ENCODE measurements around the gene TAS1R1.

Gene TAS1R1

DNA sequence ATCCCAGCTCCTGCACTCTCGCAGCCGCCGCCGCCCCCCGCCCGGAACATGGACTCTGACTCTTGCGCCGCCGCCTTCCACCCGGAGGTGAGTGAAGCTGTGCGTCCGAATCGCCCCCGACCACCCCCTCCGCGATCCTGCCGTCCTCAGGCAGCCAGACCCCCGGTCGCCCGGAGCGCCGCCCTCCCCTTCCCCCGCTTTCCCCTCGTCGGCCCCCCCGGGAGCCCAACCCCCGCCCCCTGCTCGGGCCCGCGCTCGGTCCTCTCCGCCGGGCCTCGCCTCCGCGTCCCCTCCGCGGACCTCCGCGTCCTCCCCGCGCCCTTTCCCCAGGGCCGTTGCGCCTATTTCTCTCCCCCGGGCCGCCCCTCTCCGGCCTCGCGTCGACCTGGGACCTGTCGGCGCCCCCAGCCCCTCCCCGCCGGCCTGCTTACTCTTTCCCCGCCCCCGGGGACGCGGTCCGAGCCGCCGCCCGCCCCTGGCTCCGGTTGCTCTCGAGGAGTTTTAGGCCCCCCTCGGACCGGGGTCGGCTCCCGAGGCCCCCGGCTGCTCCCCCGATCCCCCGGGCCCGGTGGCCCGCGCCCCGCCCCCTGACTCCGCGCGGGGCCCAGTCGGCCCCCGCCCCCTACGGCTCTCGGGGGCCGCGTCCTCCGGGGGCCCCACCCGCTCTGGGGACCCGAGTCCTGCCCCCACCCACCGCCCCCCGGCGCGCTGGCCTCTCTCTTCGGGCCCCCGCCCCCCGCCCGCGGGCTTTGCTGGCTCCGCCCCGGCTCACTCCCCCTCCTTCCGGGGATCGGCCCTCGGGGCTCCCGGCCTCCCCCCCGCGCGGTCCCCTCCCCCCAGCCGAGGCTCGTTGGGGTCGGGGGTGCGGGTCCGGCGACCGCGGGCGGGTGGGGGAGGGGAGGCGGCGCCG is 59.2 kb downstream of the TAS1R1 start:
- DNase-seq: peak; percentile 51

DNA sequence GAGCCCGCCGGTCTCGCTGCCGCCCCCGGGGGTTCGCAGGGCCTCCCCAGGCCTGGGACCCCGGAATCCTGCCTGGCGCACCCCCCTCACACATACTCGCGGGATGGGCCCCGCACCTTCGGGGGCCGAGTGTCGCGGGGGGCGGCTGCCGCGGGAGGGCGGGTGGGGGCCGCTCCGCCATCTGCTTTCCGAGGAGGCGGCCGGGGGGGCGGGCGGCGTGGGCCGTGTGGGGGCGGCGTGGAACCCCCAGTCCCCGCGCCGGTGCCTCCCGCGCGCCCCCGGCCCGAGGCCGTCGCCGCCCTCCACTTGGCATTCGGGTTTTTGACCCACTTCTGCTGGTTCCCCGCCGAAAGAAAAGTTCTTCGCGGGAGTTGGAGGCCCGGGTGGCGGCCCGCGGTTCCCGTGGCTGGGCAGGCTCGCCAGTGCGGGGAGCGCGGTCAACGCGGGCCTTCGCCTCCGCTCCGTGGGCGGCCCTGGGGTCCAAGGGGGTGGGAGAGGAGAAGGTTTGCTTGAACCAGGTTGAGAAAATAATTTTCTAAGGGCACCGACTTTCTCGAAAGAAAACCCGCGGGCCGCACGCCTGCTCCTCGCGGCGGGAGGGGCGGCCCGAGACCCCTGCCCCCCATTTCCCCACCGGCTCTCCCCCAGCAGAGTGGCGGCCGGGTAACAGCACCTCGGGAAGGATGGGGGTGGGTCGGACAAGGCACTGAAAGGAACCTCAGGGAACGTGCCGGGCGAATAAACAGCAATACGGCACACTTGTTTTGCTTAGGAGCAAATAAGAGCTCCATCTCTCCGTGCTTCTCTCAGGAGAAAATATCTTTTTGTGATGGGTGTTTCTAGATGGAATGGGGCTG is 60.0 kb downstream of the TAS1R1 start:
- no peak for DNase-seq

DNA sequence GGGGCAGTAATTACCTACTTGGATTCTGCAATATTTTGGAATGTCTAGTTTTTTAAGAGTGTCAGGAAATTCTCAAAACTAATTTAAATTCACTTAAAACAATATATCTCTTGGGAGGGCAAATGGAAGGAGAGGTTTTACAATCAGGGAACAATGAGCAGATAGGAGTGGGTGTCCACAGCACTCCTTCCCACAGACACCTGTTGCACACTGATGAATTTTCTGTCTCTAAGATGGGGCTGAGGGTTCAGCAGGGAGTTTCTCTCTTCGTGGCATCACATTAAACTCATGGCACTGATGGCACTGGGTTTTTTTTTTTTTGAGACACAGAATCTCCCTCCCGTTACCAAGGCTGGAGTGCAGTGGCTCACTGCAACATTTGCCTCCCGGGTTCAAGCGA is 63.9 kb downstream of the TAS1R1 start:
- DNase-seq: no peak

DNA sequence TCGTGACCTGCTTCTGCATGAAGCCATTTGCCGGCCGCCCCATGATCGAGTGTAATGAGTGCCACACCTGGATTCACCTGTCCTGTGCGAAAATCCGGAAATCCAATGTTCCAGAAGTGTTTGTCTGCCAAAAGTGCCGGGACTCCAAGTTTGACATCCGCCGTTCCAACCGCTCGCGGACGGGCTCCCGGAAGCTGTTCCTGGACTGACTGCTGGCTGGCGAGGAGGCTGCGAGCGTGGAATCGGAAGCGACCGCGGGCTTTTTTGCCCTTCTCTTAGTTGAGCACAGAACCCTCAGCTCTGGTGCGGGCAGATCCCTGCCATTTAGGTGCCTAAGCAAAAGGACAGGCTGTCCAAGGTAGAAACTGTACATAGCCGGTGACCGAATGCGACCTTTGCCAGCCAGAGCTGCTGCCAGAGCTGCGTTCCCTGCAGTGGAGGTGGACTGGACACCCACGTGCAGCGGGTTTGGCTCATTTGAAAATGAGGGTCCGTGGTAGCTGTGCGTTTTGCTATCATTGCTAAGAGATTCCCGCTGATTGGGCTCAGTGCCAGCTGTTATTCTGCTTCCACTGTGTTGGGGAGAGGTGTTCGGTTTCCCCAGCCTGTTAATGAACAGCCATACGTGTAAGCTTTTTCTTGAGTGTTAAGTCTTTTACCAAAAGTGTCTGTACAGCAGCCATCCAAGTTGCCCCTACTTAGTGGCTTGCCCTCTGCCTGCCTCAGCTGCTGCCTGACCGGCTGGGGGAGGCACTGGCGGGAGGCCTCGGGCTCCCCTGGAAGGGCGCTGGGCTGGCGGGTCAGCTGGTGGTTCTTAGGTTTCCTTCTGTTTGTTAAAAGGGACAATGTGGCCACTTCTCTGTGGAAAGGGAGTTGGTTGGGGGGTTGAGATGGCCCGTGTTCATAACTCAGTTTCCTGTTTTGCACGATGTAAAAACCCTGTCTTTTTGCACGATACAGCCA is 66.6 kb downstream of the TAS1R1 start:
- no peak for DNase-seq

DNA sequence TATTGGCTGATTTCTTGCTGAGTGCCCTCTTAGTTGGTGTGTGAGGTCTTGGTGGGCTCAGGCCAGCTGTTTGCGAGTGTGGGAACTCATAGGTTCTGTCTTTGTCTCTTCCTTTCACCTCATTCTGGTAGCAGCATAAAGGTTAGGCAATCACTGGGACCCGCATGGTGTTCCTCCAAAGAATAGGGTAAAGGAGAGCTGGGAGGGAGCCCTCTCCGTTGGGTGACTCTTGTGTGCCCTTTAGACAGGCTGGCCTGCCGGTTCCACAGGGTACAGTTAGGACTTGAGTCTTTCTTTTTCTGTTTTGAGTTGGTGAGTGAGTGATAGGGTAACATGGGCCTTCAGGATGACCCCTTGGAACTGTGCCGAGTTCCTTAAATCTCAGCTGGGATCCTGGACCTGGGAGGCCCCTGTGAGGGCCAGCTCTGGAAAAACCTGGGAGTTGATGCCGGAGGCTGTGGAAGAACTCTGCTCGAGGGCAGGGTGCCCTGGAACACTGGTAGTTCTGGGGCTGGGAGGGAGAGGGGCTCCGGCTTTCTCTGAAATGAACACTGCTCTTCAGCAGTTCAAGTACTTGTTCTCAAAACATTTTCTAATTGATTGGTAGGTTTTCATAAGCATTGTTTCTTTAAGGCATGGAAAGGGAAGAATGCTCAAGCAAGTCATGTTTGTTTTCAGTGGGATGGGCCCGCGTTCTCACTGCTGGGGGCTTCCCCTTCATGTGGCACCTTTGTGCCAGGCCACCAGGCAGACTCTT is 67.5 kb downstream of the TAS1R1 start:
- no peak for DNase-seq

DNA sequence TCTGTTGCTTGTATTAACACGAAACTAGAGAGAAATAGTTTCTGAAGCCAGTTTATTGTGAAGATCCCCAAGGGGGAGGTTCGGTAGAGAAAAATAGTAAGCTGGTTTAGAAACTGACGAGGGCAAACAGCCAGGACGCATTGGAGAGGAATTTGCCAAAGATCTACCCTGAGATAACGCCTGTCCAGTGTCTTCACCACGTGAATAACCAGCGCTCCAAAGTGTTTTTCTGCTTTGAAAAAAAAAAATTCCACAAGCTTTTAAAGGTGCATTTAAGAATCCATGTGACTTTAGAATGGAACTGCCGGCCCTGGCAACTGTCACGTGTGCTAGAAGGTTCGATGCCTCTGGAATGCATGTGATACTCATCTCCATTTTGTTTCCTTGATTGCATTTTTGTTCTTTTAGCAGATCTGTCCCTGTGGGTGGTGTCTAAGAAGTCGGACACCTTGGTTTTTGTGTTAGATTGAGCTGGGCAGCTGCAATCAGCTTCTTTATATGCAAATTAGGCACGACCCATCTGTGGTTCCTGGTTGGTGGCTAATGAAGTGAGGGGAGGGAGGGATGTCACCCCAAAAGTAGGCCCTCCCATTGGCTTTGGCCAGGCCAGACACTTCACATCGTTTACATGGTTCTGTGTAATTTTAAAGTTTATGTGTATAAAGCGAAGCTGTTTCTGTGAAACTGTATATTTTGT is 68.3 kb downstream of the TAS1R1 start:
- DNase-seq: no peak

DNA sequence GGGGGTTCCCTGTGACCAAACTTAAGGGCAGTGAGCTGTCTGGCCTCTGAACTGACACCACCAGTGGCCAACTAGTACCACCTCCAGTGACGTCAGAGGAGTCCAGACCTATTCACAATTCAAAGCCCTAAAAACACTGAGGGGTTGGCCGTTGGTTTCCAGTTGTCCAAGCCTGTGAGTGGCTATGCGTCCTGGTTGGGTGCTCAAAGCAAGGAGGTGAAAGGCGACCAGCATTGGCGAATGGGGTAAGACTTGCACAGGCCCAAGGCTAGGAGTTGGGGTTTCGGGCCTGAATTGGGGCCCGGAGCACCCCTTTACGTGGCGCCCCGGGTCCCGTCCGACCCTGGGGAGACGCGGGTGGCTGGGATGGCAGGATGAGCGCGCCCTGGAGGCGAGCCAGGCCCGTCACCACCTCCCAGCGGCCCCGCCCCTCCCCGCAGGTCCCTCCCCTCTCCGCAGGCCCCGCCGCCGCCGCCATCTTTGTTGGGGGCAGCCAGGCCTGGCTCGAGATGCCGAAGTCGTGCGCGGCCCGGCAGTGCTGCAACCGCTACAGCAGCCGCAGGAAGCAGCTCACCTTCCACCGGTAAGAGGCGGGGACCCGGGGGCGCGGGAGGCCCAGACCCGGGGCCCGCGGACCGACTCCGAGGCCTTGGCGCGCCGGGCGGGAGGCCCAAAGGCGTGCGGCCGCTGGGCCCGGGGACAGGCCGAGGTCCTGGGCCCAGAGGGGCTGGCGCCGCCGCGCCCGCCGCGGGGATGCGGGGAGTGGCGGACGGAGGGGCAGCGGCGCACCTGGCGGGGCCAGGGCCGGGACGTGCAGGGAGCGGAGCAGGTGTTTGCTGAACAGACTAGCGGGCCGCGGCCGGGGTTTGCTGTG is 69.8 kb downstream of the TAS1R1 start, which contains the start of gene THAP3:
Gene THAP3, plus strand, starts transcription at position 159 of the 874 bp plus-strand sequence. Its CDS starts 351 bp downstream, at position 510.
- peak; percentile 83 for DNase-seq

DNA sequence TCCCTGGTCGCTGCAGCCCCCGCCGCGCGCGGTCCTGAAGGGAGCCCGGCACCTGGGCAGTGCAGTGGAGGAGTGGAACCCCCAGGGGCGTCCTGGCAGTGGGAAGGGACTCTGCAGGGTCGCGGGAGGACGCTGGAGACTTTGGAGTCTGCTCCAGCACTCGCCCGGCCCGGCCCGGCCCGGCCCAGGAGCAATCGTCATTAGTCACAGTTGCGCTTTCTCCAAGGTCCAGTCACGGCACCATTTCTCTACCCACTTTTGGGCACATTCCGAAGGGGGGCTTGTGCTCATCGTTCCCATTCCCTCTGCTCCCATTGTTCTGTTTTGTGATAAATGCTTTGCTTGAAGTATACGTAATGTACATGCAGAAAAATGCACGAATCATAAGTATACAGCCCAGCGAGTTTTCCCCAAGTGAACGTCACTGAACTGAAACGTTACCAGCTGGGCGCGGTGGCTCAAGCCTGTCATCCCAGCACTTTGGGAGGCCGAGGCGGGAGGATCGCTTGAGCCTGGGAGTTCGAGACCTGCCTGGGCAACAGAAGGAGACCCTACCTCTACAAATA is 70.6 kb downstream of the TAS1R1 start:
- no peak for DNase-seq

DNA sequence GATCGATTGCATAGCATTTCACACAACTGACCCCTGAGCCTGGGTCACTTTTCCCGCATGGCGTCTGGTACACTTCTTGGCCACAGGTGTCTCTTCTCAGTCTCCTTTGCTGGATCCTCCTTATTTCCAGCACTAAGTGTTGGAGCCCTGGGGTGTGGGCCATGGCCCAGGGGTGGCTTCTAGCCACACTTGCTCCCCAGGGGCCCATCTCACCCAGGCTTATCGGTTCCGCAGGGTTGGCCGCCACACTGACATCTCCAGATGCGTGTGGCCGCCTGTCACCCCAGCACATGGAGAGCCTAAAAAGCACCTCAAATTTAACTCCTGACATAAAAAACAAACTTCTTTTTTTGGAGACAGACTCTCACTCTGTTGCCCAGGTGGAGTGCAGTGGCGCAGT is 71.9 kb downstream of the TAS1R1 start:
- no peak for DNase-seq

DNA sequence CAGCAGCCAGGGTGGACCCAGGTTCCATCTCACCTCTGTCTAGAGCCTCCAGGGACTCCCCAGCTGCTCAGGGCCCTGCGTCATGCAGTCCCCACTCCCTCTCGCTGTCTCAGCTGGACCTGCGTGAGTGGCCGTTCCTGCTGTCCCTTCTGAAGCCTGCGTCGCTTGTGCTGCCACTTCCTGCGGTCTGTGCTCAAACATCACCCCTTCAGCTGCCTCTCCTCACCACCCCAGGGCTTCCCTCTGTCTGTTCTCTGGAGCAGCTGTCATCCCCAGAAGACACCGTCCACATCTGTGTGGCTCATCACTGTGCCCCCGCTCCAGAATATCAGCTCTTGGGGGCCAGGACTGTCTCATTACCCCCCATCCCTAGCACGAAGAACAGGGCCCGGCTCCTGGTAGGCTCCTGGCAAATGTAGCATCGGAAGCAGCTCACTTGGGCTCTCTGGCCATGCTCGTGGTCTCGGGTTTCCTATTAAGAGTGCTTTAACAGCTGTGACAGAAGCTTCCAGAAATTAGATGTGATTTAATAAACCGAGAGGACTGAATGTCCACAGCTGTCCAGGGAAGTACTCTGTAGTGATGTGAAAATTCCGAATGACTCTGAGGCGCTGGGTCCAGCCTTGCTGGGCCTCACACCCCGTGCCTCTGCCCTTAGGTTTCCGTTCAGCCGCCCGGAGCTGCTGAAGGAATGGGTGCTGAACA is 72.9 kb downstream of the TAS1R1 start:
- DNase-seq: no peak

DNA sequence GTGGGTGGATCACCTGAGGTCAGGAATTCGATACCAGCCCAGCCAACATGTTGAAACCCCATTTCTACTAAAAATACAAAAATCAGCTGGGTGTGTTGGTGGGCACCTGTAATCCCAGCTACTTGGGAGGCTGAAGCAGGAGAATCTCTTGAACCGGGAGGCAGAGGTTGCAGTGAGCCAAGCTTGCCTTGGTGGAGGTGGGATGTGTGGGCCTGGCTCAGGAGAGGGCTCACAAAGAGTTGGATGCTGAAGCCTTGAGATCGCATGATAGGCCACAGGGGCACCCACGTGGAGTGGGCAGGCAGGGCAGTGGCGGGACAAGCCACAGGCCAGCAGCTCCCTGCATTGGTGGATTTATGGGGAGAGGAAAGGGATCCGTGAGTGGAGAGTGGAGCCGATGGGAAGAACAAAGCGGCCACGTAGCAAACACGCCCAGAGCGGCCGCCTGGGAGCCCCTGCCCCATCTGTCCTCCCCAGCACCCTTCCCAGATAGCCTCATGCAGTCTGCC is 73.9 kb downstream of the TAS1R1 start:
- DNase-seq: no peak

All from effector CD8-positive, alpha-beta T cell (primary cell).